GM23338 (cell line): Measurements from ENCODE around the gene PGRMC2.

ENCODE experiments used
- CREB1 ChIP-seq: fragments of 250-450 bp; sonication (Bioruptor Pico); IDR thresholded peaks from 2 replicates; pipeline ENCODE4 v1.5.0; 2020; ENCODE audit warnings: low read depth, mild to moderate bottlenecking, moderate library complexity
- CTCF ChIP-seq, 2 experiments: fragments of 200-600 bp in 1 of 2; sonication (generic) in 1 of 2; conservative IDR thresholded peaks; 2 replicates each; pipeline versions ENCODE4 v1.5.1 to v1.6.1; 2016 to 2017; ENCODE audit warnings: antibody characterized with exemption in 2 of 2, low read depth in 2 of 2, mild to moderate bottlenecking in 2 of 2, moderate library complexity in 1 of 2
- EZH2 ChIP-seq: fragments of 200-600 bp; sonication (generic); IDR thresholded peaks from one replicate; pipeline ENCODE4 v1.8.0; 2017; ENCODE audit warnings: antibody characterized with exemption, mild to moderate bottlenecking, low read depth; ENCODE audit not compliant: unreplicated experiment
- EZH2phosphoT487 ChIP-seq: fragments of 200-600 bp; sonication (generic); IDR thresholded peaks from one replicate; pipeline ENCODE4 v1.8.1; 2018; ENCODE audit warnings: antibody characterized with exemption; ENCODE audit not compliant: unreplicated experiment
- POLR2AphosphoS5 ChIP-seq: IDR thresholded peaks from 2 replicates; pipeline ENCODE4 v1.6.1; 2016; ENCODE audit warnings: antibody characterized with exemption, low read depth
- REST ChIP-seq: IDR thresholded peaks from one replicate; pipeline ENCODE4 v1.6.1; 2018; ENCODE audit warnings: antibody characterized with exemption; ENCODE audit not compliant: unreplicated experiment
- ZNF114 ChIP-seq: fragments of 250-450 bp; sonication (Bioruptor Pico); IDR thresholded peaks from 2 replicates; pipeline ENCODE4 v1.5.0; 2020; ENCODE audit warnings: mild to moderate bottlenecking, moderate library complexity

GRCh38 chr4:128275346-128275745, 12.3 kb downstream of the PGRMC2 start:
- TF ChIP-seq ZNF114 (CRISPR knock-in tag) (no peak), CTCF (conservative IDR thresholded peaks at IDR 0.05; ENCODE audit: low read depth in 2 of 2) (no peak), EZH2 (no peak), POLR2AphosphoS5 (no peak), EZH2phosphoT487 (no peak), CREB1 (no peak), REST (no peak)
